Activated naive CD8-positive, alpha-beta T cell treated with anti-CD3 and anti-CD28 coated beads, Interleukin-2, amount 10 ng/mL, durations not matched to agents 7 days and 5 days (primary cell): ENCODE measurements around the gene STIP1. TPM values are rescaled to one million over a fixed set of nuclear protein-coding genes. Genes with fewer than 3 reads are reported as not detected.

ENCODE experiments used
- total RNA-seq, 2 experiments: library from RNA; stranded (reverse); gene quantifications; one replicate each; pipeline ENCODE4 v1.2.3, GENCODE V29; 2021

Gene STIP1
- total RNA-seq, 2 experiments from 2014 or later = 218 to 219 TPM

Other genes with a start within 250 kb of the STIP1 start
- gene NAA40, start 247.2 kb upstream of the STIP1 start, total RNA-seq = 10 to 100 TPM; 39.1 to 39.7 TPM
- 100 to 1,000 TPM; 379 to 420 TPM for gene COX8A, start 211.6 kb upstream of the STIP1 start, total RNA-seq
- gene OTUB1, start 199.7 kb upstream of the STIP1 start, total RNA-seq = 10 to 100 TPM; 86.0 to 87.0 TPM
- gene FLRT1, start 150.2 kb upstream of the STIP1 start, total RNA-seq = not detected
- gene MACROD1, start 20.1 kb upstream of the STIP1 start, total RNA-seq = 10 to 100 TPM; 13.5 to 16.1 TPM
- 100 to 1,000 TPM; 219 to 231 TPM for gene FERMT3, start 20.6 kb downstream of the STIP1 start, total RNA-seq
- 10 to 100 TPM; 45.0 to 47.8 TPM for gene TRPT1, start 40.0 kb downstream of the STIP1 start, total RNA-seq
- gene NUDT22, start 40.1 kb downstream of the STIP1 start, total RNA-seq = 100 to 1,000 TPM; 102 to 103 TPM
- 10 to 100 TPM; 59.6 to 60.3 TPM for gene DNAJC4, start 44.4 kb downstream of the STIP1 start, total RNA-seq
- 10 to 100 TPM; 93.4 to 98.8 TPM for gene VEGFB, start 48.4 kb downstream of the STIP1 start, total RNA-seq
- gene FKBP2, start 54.9 kb downstream of the STIP1 start, total RNA-seq = 10 to 100 TPM; 27.7 to 28.1 TPM
- gene PPP1R14B, start 60.8 kb downstream of the STIP1 start, total RNA-seq = 100 to 1,000 TPM; 122 to 124 TPM
- gene PLCB3, start 65.4 kb downstream of the STIP1 start, total RNA-seq = 10 to 100 TPM; 18.6 to 18.9 TPM
- gene BAD, start 98.5 kb downstream of the STIP1 start, total RNA-seq = 10 to 100 TPM; 32.9 to 35.8 TPM
- 10 to 100 TPM; 31.3 to 32.7 TPM for gene GPR137, start 99.7 kb downstream of the STIP1 start, total RNA-seq
- not detected for gene KCNK4, start 105.1 kb downstream of the STIP1 start, total RNA-seq
- not detected for gene CATSPERZ, start 114.2 kb downstream of the STIP1 start, total RNA-seq
- gene ESRRA, start 119.4 kb downstream of the STIP1 start, total RNA-seq = 10 to 100 TPM; 33.9 to 35.1 TPM
- gene TRMT112, start 131.4 kb downstream of the STIP1 start, total RNA-seq = 100 to 1,000 TPM; 140 to 151 TPM
- gene PRDX5, start 131.9 kb downstream of the STIP1 start, total RNA-seq = 10 to 100 TPM; 85.1 to 91.2 TPM
- 100 to 1,000 TPM; 132 to 142 TPM for gene CCDC88B, start 154.0 kb downstream of the STIP1 start, total RNA-seq
- gene RPS6KA4, start 173.0 kb downstream of the STIP1 start, total RNA-seq = 10 to 100 TPM; 32.4 to 33.9 TPM